ENCODE data around the gene PTPN4. TPM values are rescaled to one million over a fixed set of nuclear protein-coding genes. Genes with fewer than 3 reads are reported as not detected.
A peak's percentile ranks its signal among the peaks of the same experiment; 100 is the strongest.

PTPN4 gene
- total RNA-seq, 1 donor from 2014 or later, result 6.4 TPM

DNA sequence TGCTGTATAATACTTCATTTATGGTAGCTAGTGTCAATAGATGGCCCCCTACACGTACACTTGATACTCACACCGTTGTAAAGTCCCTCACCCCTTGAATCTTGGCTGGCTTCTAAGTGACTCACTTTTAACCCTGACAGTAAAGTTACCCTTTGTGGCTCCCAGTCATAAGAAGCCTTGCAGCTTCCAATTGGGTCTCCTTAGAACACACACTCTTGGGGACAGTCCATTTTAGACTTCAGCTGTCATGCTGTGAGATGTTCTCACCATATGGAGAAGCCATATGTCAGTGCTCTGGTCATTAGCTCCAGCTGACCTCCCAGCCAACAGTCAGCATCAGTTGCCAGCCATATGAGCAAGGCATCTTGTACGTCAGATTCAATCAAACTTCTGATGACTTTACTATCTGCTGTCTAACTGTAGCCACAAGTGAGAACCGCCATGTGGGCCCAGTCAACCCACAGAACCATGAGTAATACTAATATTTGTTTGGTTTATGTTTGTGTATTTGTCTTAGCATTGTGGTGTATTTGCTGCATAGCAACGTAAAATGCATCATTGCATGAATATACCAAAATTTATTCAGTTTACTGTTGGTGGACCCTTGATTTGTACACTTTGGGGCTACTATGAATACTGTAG lies 68.3 kb downstream of the PTPN4 start:
- DNase-seq (ENCODE audit: low read depth), result no peak
- H3K4me3 ChIP-seq (ENCODE audit: low read depth, low read length), result no peak overlapping the region
- TF ChIP-seq, protein P1, sequence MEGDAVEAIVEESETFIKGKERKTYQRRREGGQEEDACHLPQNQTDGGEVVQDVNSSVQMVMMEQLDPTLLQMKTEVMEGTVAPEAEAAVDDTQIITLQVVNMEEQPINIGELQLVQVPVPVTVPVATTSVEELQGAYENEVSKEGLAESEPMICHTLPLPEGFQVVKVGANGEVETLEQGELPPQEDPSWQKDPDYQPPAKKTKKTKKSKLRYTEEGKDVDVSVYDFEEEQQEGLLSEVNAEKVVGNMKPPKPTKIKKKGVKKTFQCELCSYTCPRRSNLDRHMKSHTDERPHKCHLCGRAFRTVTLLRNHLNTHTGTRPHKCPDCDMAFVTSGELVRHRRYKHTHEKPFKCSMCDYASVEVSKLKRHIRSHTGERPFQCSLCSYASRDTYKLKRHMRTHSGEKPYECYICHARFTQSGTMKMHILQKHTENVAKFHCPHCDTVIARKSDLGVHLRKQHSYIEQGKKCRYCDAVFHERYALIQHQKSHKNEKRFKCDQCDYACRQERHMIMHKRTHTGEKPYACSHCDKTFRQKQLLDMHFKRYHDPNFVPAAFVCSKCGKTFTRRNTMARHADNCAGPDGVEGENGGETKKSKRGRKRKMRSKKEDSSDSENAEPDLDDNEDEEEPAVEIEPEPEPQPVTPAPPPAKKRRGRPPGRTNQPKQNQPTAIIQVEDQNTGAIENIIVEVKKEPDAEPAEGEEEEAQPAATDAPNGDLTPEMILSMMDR (conservative IDR thresholded peaks at IDR 0.05; ENCODE audit: low read depth, low read length), result peak; percentile 10

DNA sequence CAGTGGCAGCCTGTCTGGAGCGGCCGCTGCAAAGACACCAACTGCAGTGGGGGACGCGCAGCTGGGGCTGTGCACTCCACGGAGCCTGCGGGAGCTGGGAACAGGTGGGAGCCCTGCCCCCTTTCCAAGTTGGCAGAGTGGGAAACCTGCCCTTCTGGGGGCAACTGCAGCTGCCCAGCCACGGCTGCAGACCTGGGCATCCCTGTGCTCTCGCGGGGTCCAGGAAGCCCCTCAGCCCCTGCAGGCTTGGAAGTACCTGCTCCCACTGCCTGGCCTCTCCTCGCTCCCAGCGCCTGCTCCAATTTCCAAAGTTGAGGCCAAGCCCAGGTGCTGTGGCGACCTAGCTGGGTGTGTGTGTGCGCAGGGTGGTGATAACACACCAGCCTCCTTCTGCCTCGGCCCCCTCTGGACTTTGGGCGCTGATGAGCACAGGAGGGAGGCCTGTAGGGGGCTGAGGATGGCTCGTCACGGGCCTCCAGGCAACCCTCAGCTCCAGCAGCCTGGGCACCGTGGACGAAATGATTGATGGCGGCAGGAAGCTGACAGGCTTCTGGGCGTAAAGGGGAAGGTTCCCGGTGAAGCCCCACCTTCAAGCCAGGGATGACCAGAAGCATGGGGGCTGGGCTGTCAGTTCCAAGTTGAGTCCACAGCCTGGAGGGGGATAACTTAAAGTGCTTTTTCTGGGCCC lies 76.9 kb downstream of the PTPN4 start:
- no peak for DNase-seq (ENCODE audit: low read depth)
- H3K4me3 ChIP-seq (ENCODE audit: low read depth, low read length), result no peak overlapping the region
- TF ChIP-seq, protein P1 (conservative IDR thresholded peaks at IDR 0.05; ENCODE audit: low read depth, low read length), result no peak

DNA sequence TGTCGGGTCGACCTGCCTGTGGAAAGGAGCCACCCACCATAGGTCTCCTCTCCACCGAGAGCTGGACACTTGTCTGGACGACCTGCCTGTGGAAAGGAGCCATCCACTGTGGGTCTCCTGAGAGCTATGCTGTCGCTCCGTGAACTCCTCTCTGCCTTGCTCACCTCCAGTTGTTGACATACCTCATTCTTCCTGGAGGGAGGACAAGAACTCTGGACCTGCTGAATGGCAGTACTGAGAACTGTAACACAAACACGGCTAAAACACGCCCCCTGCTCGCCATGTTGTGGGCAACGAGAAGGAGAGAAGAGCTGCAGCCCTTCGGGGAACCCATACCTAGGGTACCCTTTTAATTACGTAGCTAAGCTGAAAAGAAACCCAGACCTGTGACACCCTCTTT lies 77.6 kb downstream of the PTPN4 start:
- TF ChIP-seq, protein P1 (conservative IDR thresholded peaks at IDR 0.05; ENCODE audit: low read depth, low read length), result no peak
- DNase-seq (ENCODE audit: low read depth), result no peak
- no peak overlapping the region for H3K4me3 ChIP-seq (ENCODE audit: low read depth, low read length)

DNA sequence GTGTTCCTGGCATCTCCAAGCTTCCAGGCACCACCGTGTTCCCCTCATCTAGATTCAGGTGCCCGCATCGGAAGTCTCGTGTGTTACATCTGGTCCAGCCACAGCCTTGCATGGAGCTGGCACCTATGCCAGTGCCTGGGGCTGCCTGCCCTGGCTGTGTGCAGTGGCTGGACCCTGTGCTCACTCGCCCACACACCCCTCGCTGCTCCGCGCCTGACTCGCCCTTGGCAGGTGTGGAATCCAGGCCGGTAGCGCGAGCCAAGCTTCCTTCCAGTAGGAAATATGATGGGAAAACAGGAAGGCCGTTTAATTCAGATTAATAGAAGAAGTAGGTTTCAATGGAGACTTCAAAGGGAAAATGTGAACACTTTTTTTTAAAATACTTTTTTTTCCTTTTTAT lies 78.0 kb downstream of the PTPN4 start:
- TF ChIP-seq, protein P1 (conservative IDR thresholded peaks at IDR 0.05; ENCODE audit: low read depth, low read length), result no peak
- no peak for DNase-seq (ENCODE audit: low read depth)
- H3K4me3 ChIP-seq (ENCODE audit: low read depth, low read length), result no peak overlapping the region

DNA sequence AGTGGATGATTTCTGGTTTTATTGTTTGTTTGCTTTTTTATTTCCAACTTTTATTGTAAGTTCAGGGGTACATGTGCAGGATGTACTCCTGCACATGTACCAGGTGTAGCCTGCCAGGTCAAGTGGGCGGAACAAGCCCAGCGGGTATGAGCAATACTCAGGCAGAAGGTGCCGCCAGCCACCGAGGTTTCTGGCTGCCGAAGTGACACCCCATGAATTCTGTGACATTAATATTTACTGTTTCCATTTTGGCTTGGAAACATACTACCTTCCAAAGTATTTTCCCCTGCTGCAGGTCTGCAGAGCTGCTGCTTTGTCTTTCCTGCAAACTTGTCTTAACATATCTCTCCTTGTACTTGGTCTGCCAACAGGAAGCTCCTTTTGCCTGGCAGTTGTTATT lies 78.5 kb downstream of the PTPN4 start:
- DNase-seq (ENCODE audit: low read depth), result no peak
- H3K4me3 ChIP-seq (ENCODE audit: low read depth, low read length), result no peak overlapping the region
- TF ChIP-seq, protein P1 (conservative IDR thresholded peaks at IDR 0.05; ENCODE audit: low read depth, low read length), result no peak

DNA sequence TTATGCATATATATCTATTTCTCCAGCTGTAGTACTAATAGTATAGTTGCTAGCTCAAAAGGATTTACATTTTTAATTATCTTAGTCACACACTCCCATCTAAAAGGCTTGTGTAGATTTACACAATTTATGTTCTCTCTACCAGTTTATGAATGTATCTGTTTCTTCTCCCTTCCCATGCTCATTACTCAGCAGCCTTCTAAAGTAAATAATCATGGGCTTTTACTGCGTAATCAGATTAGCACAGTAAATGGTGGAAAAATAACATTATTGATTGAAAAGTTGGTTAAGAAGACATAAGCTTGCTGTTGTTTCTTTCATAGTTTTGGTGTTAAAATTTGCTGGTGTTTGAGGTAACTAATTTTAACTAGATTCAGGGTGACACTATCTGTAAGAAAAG lies 81.8 kb downstream of the PTPN4 start:
- DNase-seq (ENCODE audit: low read depth), result no peak
- TF ChIP-seq, protein P1 (conservative IDR thresholded peaks at IDR 0.05; ENCODE audit: low read depth, low read length), result no peak
- no peak overlapping the region for H3K4me3 ChIP-seq (ENCODE audit: low read depth, low read length)

DNA sequence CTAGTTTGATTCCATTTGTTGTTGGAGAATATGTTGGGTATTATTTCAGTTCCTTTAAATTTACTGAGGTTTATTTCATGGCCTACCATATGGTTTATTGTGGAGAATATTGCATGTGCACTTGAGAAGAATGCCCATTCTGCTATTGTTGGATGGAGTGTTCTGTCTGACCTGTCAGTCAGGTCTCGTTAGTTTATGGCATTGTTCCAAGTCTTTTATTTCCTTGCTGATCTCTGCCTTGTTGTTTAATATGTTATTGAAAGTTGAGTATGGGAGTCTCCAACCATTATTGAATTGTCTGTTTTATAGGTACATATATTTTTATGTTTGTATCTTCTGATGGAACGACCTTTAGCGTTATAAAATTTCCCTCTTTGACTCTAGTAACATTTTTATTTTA lies 86.3 kb downstream of the PTPN4 start:
- DNase-seq (ENCODE audit: low read depth), result no peak
- TF ChIP-seq, protein P1 (conservative IDR thresholded peaks at IDR 0.05; ENCODE audit: low read depth, low read length), result no peak
- no peak overlapping the region for H3K4me3 ChIP-seq (ENCODE audit: low read depth, low read length)

Data from epithelial cell of proximal tubule (primary cell).